Left lung (tissue), 10 donors: Measurements from ENCODE around the gene TBC1D23. TPM values are rescaled to one million over a fixed set of nuclear protein-coding genes. Genes with fewer than 3 reads are reported as not detected.
"Not testable (repeated sequence)": the region's sequence is repeated elsewhere in the genome, so short reads cannot be mapped to it uniquely, and the experiment has no call there.

Experiments
- ATAC-seq: fragments of 200-7000 bp; cut with Tn5 transposase; one replicate; pipeline ENCODE4 v1.9.1; 2020; ENCODE audit warnings: moderate library complexity
- DNase-seq, 4 donors: peaks; one replicate each; pipeline ENCODE4 v3.0.0-alpha.2; 2013 to 2020
- H3K27ac ChIP-seq, 2 donors: fragments of 200-600 bp; sonication (generic) in 1 of 2; one replicate each; pipeline versions ENCODE4 v1.5.0 to v1.8.0; 2020 to 2021
- H3K27me3 ChIP-seq, 2 donors: fragments of 200-600 bp; sonication (generic) in 1 of 2; one replicate each; pipeline versions ENCODE4 v1.5.0 to v1.8.0; 2020 to 2021
- H3K36me3 ChIP-seq, 2 donors: fragments of 200-600 bp; sonication (generic) in 1 of 2; one replicate each; pipeline versions ENCODE4 v1.5.0 to v1.8.0; 2020 to 2021
- H3K4me1 ChIP-seq, 2 donors: fragments of 200-600 bp; one replicate each; pipeline ENCODE4 v1.8.0; 2021
- H3K4me3 ChIP-seq, 2 donors: fragments of 200-600 bp; sonication (generic) in 1 of 2; one replicate each; pipeline versions ENCODE4 v1.5.0 to v1.8.0; 2020 to 2021; ENCODE audit warnings: mild to moderate bottlenecking in 1 of 2
- H3K9me3 ChIP-seq, 2 donors: fragments of 200-600 bp; sonication (generic) in 1 of 2; one replicate each; pipeline versions ENCODE4 v1.5.0 to v1.8.0; 2020 to 2021
- intact Hi-C, 2 donors: fragments of 100-400 bp; cut with DNase I; formaldehyde crosslinking; loops; one replicate each; pipeline versions ENCODE4 v1.11.2 to v1.14.2; 2022
- polyA plus RNA-seq, 6 donors: library from polyadenylated mRNA; unstranded; fragments of 120-200 nt; gene quantifications; one replicate each; pipeline ENCODE4 v1.2.1, GENCODE V29; 2013; ENCODE audit not compliant: insufficient read length in 6 of 6
- total RNA-seq, 2 donors: library from RNA; stranded (reverse); fragmentation: NEBNext Ultra II Directional; extraction: Animal tissue kit (Norgen Biotek cat#: 25700); gene quantifications; one replicate each; pipeline ENCODE4 v1.2.1, GENCODE V29; 2021
- TF ChIP-seq, protein P1 (sequence below), 2 donors: fragments of 200-600 bp; sonication (generic) in 1 of 2; IDR thresholded peaks; one replicate each; pipeline versions ENCODE4 v1.5.0 to v1.8.0; 2021; ENCODE audit warnings: antibody characterized with exemption in 2 of 2
- donor health status: DM: no; HTN: yes; CAD: no.
- donor health status: DM: no; HTN: no; CAD: no.

TBC1D23 gene
- total and polyA plus RNA-seq, 8 donors = 31.6 to 46.3 (median 37.9) TPM

DNA sequence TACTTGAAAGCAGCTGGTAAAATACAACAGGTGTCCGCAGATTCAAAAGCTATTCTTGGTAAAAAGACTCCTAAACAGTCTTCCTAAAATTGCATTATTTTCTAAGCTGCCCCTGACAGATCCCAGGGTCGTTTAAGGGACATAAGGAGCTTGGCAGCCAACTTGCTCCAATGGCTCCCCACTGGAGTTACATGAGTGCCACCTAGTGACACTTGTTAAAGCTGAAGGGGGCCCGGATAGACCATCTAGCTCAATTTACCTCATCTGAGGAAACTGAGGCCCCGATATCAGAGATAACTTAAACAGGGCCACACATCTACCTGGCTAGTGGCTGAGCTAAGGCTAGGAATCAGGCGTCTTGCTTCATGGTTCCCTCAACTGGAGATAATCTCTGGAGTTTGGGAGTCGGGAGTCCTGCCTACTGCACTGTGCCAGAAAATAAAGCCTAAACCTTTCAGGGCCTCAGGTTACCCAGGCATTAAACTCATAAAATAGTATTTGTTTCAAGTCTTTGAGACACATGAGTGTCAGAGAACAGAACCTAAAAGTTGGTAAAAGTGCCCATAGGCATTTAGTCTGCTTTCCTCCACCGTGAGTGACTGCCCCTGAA, 6.5 kb upstream of the TBC1D23 start:
- DNase-seq (peak in 3 of 4 donors; percentile 37 to 83 (median 67)), ATAC-seq (peak; percentile 93)
- Histone ChIP-seq H3K27me3 (no peaks in the 10 kb centered on the region), H3K4me1 (peaks cover 0 to 5% of the 10 kb centered on the region in 2 donors), H3K4me3 (no peak overlapping the region), H3K27ac (no peak overlapping the region), H3K36me3 (no peaks in the 10 kb centered on the region), H3K9me3 (no peaks in the 10 kb centered on the region)
- TF ChIP-seq, protein P1, sequence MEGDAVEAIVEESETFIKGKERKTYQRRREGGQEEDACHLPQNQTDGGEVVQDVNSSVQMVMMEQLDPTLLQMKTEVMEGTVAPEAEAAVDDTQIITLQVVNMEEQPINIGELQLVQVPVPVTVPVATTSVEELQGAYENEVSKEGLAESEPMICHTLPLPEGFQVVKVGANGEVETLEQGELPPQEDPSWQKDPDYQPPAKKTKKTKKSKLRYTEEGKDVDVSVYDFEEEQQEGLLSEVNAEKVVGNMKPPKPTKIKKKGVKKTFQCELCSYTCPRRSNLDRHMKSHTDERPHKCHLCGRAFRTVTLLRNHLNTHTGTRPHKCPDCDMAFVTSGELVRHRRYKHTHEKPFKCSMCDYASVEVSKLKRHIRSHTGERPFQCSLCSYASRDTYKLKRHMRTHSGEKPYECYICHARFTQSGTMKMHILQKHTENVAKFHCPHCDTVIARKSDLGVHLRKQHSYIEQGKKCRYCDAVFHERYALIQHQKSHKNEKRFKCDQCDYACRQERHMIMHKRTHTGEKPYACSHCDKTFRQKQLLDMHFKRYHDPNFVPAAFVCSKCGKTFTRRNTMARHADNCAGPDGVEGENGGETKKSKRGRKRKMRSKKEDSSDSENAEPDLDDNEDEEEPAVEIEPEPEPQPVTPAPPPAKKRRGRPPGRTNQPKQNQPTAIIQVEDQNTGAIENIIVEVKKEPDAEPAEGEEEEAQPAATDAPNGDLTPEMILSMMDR (IDR thresholded peaks at IDR 0.05) = peak; percentile 37 to 67
- intact Hi-C loops = loop anchor here in 1 of 2 donors (10.0 kb wide), 1 partner anchor 89 kb away; no protein-coding TSS in a partner anchor

DNA sequence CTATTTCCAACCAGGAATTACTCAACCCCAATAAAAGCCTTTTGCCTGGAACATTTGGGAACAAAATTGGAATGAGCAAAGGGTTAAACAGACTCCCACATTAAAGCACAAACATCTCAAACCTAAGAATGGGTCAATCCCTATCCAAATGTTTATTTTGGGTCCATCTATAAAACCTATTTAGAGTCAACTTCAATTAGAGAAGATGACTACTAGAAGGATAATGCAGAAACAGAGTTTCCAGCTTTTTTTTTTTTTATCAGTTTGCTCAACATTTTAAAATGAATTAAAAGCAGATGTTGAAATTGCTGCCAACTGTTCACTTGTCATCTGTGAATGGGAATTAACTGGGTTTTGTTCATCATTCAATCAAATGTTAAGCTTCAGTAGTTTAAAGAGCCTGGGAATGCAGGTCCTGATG, 4.1 kb upstream of the TBC1D23 start:
- H3K4me1 ChIP-seq = peaks cover 2 to 19% of the 10 kb centered on the region in 2 donors
- intact Hi-C loops = loop anchor here in 1 of 2 donors (5.0 to 10.0 kb wide), 3 partner anchors 92 to 414 kb away; no protein-coding TSS in a partner anchor
- H3K27me3 ChIP-seq = no peaks in the 10 kb centered on the region
- TF ChIP-seq, protein P1 (IDR thresholded peaks at IDR 0.05) = no peak
- H3K4me3 ChIP-seq = no peak overlapping the region
- no peak for ATAC-seq
- DNase-seq = no peak
- H3K27ac ChIP-seq = no peak overlapping the region
- H3K9me3 ChIP-seq = no peaks in the 10 kb centered on the region
- no peaks in the 10 kb centered on the region for H3K36me3 ChIP-seq

DNA sequence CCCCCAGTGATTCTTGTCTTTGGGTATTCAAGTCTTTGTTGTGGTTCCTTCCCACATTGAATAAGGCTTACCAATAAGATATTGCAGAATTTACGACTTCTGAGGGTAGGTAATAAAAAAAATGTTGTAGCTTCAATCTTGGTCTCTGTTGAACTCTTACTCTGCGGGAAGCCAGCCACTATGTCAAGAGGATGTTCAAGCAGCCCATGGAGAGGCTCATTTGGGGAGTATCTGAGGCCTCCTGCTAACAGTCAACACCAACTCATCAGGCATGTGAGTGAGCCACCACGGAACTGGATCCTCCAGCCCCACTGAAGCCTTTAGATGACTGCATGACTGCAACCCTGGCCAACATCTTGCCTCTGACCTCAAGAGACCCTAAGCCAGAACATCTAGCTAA, 3.2 kb upstream of the TBC1D23 start:
- DNase-seq (no peak), ATAC-seq (no peak)
- intact Hi-C loops = loop anchor here in 1 of 2 donors (5.0 to 10.0 kb wide), 3 partner anchors 93 to 415 kb away; no protein-coding TSS in a partner anchor
- Histone ChIP-seq H3K9me3 (no peaks in the 10 kb centered on the region), H3K27me3 (no peaks in the 10 kb centered on the region), H3K4me1 (peaks cover 8 to 28% of the 10 kb centered on the region in 2 donors), H3K36me3 (no peaks in the 10 kb centered on the region), H3K27ac (no peak overlapping the region), H3K4me3 (no peak overlapping the region)
- TF ChIP-seq, protein P1 (IDR thresholded peaks at IDR 0.05) = no peak

DNA sequence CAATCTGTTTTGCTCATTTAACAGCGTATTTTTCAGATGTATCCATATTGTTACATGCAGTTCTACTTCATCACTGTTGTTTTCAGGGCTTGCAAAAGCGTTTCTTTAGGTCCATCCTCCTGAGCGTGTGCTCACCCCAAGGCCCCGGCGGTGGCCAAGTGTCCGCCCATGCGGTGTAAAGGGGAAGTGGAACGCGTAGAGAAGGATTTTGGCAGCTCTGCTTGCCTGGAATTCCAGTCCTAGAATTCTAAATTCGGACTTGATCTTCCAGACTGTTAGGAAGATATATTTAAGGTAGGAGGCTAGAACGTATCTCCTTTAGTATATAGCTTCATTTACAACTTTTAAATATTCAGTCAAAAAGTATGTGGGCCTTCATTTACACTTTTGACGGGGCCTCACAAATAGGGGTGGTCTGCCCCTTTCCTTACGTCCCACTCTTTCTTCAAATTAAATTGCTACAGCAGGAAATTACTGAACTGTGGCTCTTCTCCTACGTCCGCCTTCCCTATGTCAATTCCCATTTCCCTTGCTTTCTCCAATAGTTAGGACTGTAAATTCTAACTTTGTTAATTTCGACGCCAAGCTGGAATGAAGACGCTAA, 609 bp upstream of the TBC1D23 start:
- intact Hi-C loops = no loop called here
- Histone ChIP-seq H3K27ac (peak overlapping the region; percentile 87 to 97), H3K36me3 (no peaks in the 10 kb centered on the region), H3K9me3 (no peaks in the 10 kb centered on the region), H3K4me1 (peaks cover 12 to 39% of the 10 kb centered on the region in 2 donors), H3K27me3 (no peaks in the 10 kb centered on the region), H3K4me3 (peak overlapping the region; percentile 27 to 92)
- TF ChIP-seq, protein P1 (IDR thresholded peaks at IDR 0.05) = no peak
- peak; percentile 44 to 80 (median 64) for DNase-seq
- ATAC-seq = peak; percentile 28

DNA sequence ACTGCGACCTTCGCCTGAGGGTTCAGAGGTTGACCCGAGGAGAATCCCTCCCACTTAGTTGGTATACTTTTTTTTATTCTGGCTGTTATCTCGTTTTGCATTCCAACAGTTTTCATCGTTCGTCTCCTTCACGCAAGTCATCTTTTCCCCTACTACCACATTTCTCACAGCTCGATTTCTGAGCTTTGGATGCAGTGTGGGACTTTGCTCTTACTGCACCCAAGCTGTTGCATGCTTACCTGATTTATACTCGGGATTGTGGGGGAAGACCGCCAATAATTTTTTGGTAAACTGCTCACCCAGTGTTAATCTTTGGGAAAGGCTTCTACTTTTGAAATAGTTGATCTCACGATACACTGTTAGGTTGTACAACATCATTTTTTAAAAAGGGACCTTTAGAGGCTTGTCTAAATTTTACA, 702 bp downstream of the TBC1D23 start:
- peaks cover 12 to 39% of the 10 kb centered on the region in 2 donors for H3K4me1 ChIP-seq
- intact Hi-C loops = no loop called here
- H3K27ac ChIP-seq = peak overlapping the region; percentile 96 to 97

DNA sequence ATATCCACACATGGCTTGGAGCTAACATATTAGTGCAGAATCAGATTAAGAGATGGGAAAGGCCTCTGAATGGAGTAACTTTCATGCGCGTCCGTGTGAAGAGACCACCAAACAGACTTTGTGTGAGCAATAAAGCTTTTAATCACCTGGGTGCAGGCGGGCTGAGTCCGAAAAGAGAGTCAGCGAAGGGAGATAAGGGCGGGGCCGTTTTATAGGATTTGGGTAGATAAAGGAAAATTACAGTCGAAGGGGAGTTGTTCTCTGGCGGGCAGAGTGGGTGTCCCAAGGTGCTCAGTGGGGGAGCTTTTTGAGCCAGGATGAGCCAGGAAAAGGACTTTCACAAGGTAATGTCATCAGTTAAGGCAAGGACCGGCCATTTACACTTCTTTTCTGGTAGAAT, 2.1 kb downstream of the TBC1D23 start:
- ATAC-seq, H3K4me3 ChIP-seq, intact Hi-C loops, H3K36me3 ChIP-seq, DNase-seq, H3K9me3 ChIP-seq, H3K27me3 ChIP-seq, H3K27ac ChIP-seq: not testable (repeated sequence)
- peaks cover 12 to 39% of the 10 kb centered on the region in 2 donors for H3K4me1 ChIP-seq

More for the DNA sequence above, 702 bp downstream of the TBC1D23 start:
- DNase-seq (no peak), ATAC-seq (no peak)
- H3K9me3 ChIP-seq = no peaks in the 10 kb centered on the region
- H3K27me3 ChIP-seq = no peaks in the 10 kb centered on the region
- peak overlapping the region; percentile 92 to 96 for H3K4me3 ChIP-seq
- TF ChIP-seq, protein P1 (IDR thresholded peaks at IDR 0.05) = no peak
- H3K36me3 ChIP-seq = no peaks in the 10 kb centered on the region
